H7 (cell line): ENCODE measurements around the gene RIPPLY2. TPM values are rescaled to one million over a fixed set of nuclear protein-coding genes. Genes with fewer than 3 reads are reported as not detected.

Experiments
- DNase-seq: peaks from one replicate; pipeline ENCODE4 v3.0.0; 2012
- H3K27me3 ChIP-seq: 2 replicates; pipeline ENCODE4 v1.6.0; 2011; ENCODE audit warnings: mild to moderate bottlenecking, low read length; ENCODE audit not compliant: control insufficient read depth, insufficient read depth
- H3K36me3 ChIP-seq: replicated peaks from 2 replicates; pipeline ENCODE4 v1.5.1; 2011; ENCODE audit warnings: low read length; ENCODE audit not compliant: control insufficient read depth, insufficient read depth
- H3K4me3 ChIP-seq: 2 replicates; pipeline ENCODE4 v1.5.1; 2011; ENCODE audit warnings: low read depth, mild to moderate bottlenecking, control low read depth, low read length, moderate library complexity; ENCODE audit not compliant: insufficient read depth
- total RNA-seq: library from RNA; depleted of rRNA; stranded (reverse); fragments of >200 nt; shearing (Covaris generic); gene quantifications from 2 replicates; pipeline ENCODE4 v1.2.3, GENCODE V29; 2014; rRNA removed

Gene RIPPLY2
- total RNA-seq, 1 experiment from 2014 or later = 0.90 TPM

DNA sequence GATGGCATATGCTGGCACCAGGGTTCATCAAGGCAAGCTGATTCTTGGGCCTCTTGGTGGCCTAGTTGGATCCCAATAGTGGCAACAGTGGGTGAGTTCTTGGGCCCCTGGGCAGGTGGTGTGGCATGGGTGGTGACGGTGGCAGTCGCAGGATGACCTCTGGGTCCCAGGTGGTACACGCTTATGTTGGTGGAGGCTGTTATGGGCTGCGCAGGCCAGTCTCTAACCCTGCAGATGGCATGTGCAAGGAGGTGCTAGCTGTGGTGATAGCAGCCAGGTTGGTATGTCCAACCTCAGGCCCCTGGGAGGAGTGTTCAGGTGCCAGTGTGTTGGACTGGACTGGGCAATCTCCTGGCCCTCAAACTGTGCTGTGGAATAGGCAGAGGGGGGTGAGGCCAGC, 52.5 kb downstream of the RIPPLY2 start:
- DNase-seq = no peak
- Histone ChIP-seq H3K27me3 (no peaks in the 10 kb centered on the region), H3K36me3 (no peaks in the 10 kb centered on the region), H3K4me3 (no peak overlapping the region)

Other genes with a start within 250 kb of the RIPPLY2 start
- 0.45 and 0.67 TPM in 2 replicates for gene SNAP91, start 144.3 kb upstream of the RIPPLY2 start, total RNA-seq
- gene CYB5R4, start 6.3 kb downstream of the RIPPLY2 start, total RNA-seq = 12.2 and 12.7 TPM in 2 replicates
- 4.2 and 4.7 TPM in 2 replicates for gene MRAP2, start 180.4 kb downstream of the RIPPLY2 start, total RNA-seq